ENCODE data around the gene DOHH. TPM values are rescaled to one million over a fixed set of nuclear protein-coding genes. Genes with fewer than 3 reads are reported as not detected.
A peak's percentile ranks its signal among the peaks of the same experiment; 100 is the strongest.

Gene DOHH
- total and polyA plus RNA-seq, 9 of the 15 experiments (the other 6 are each of a cell fraction or from before 2014, with no cell fraction given) = 0.14 to 47.2 (median 5.1) TPM

- TF ChIP-seq ZNF197 (CRISPR knock-in tag; IDR thresholded peaks at IDR 0.05; ENCODE audit: low read depth) = no peak
- no peak for TF ChIP-seq NUFIP1 (IDR thresholded peaks at IDR 0.05; ENCODE audit: partially characterized antibody)
These were observed 37.9 kb upstream of the DOHH start (continued) for GRCh38 chr19:3538258-3538929.

- POLR2A ChIA-PET = interaction anchor here (0.6 to 3.1 kb wide), 4 partner anchors 10 to 172 kb away, joined by 5 to 15 read pairs (median 7); partner anchors contain the start of gene MFSD12
- Histone ChIP-seq H3K9ac (ENCODE audit: insufficient read depth in 1 of 2, low read depth in 2 of 2, low read length in 2 of 2) (peak overlapping the region in 1 of 2 experiments; percentile 67; a peak in 2 of 4 replicates), H3K27me3 (ENCODE audit: control insufficient read depth in 2 of 2, insufficient read depth in 2 of 2, low read length in 2 of 2) (no peaks in the 10 kb centered on the region), H3K4me1 (replicated peaks in 1 of 2; ENCODE audit: control insufficient read depth in 2 of 2, insufficient read depth in 2 of 2, low read length in 2 of 2) (peaks cover 7 to 46% of the 10 kb centered on the region in 2 experiments; a peak in 3 of 5 replicates), H3K79me2 (ENCODE audit: control insufficient read depth, insufficient read depth, low read length) (no peaks in the 10 kb centered on the region), H3K4me3 (no peak overlapping the region), H4K20me1 (replicated peaks; ENCODE audit: control insufficient read depth, insufficient read depth, low read length) (0 out of 2 replicates have a peak, but pooled peaks cover 5% of the 10 kb centered on the region), H3K27ac (ENCODE audit: extremely low read depth, low read depth, low read length) (no peak overlapping the region), H2AFZ (ENCODE audit: low read depth, low read length) (no peak overlapping the region), H3K4me2 (ENCODE audit: insufficient read depth, low read length) (no peak overlapping the region), H3K36me3 (ENCODE audit: control insufficient read depth, insufficient read depth, low read length) (peaks cover 35% of the 10 kb centered on the region; the same call in 2 of the 3 replicates), H3K9me1 (ENCODE audit: control insufficient read depth, insufficient read depth, low read length) (no peaks in the 10 kb centered on the region), H3K9me3 (replicated peaks; ENCODE audit: control insufficient read depth, insufficient read depth, low read depth, low read length) (no peaks in the 10 kb centered on the region)
- ATAC-seq = peak; percentile 37
- 73% methylated on average over 14 of the region's 22 CpGs for WGBS (ENCODE audit: insufficient coverage, low coverage, missing lambda C conversion rate)
- no peak for FAIRE-seq
- intact Hi-C loops (cut with micrococcal nuclease) (no loop called here), in situ Hi-C loops (cut with MboI) (no loop called here)
- BruUV-seq (replicated peaks) = no TSS peak
- CTCF ChIA-PET (ENCODE audit: low intra/inter-chr PET ratio) = interaction anchor here (0.7 kb wide), 1 partner anchor 21 kb away, joined by 3 read pairs; no protein-coding TSS in a partner anchor
- peak in 3 of 4 experiments; percentile 41 to 58 (median 54) for DNase-seq (ENCODE audit: extremely low read depth in 1 of 4, low spot score in 3 of 4)
- TF ChIP-seq RBM22 (IDR thresholded peaks at IDR 0.05; ENCODE audit: low read depth, low read length, poor library complexity, severe bottlenecking) (peak; percentile 67), SUPT5H (IDR thresholded peaks at IDR 0.05) (peak; percentile 53; the same call in 1 of the 2 replicates), HMGN3 (IDR thresholded peaks at IDR 0.05; ENCODE audit: borderline replicate concordance, extremely low read depth, insufficient read length, low read depth, low read length) (peak; percentile 24), POLR2A (conservative IDR thresholded peaks at IDR 0.05) (peak; percentile 57), ARNT (IDR thresholded peaks at IDR 0.05) (no peak), CHD2 (IDR thresholded peaks at IDR 0.05; ENCODE audit: low read depth, low read length) (0 out of 2 replicates have a peak, but pooled peaks have one; percentile 15), POLR2AphosphoS5 (IDR thresholded peaks at IDR 0.05; ENCODE audit: control insufficient read depth, insufficient read depth, low read depth, low read length) (peak; percentile 11; the same call in 1 of the 2 replicates), BCOR (IDR thresholded peaks at IDR 0.05) (peak; percentile 57), SIRT6 (IDR thresholded peaks at IDR 0.05; ENCODE audit: low read depth, low read length) (peak; percentile 41), SMARCA5 (IDR thresholded peaks at IDR 0.05) (peak; percentile 48; the same call in 1 of the 2 replicates), NFIC (IDR thresholded peaks at IDR 0.05) (no peak), POLR2G (IDR thresholded peaks at IDR 0.05; ENCODE audit: low read depth, low read length) (peak; percentile 54)
- TF ChIP-seq, protein P1, sequence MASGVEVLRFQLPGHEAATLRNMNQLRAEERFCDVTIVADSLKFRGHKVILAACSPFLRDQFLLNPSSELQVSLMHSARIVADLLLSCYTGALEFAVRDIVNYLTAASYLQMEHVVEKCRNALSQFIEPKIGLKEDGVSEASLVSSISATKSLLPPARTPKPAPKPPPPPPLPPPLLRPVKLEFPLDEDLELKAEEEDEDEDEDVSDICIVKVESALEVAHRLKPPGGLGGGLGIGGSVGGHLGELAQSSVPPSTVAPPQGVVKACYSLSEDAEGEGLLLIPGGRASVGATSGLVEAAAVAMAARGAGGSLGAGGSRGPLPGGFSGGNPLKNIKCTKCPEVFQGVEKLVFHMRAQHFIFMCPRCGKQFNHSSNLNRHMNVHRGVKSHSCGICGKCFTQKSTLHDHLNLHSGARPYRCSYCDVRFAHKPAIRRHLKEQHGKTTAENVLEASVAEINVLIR (CRISPR knock-in tag; IDR thresholded peaks at IDR 0.05) = no peak
- TF ChIP-seq, protein P2, sequence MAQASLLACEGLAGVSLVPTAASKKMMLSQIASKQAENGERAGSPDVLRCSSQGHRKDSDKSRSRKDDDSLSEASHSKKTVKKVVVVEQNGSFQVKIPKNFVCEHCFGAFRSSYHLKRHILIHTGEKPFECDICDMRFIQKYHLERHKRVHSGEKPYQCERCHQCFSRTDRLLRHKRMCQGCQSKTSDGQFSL (CRISPR knock-in tag; IDR thresholded peaks at IDR 0.05) = 0 out of 2 replicates have a peak, but pooled peaks have one; percentile 43
- TF ChIP-seq, protein P2 (tag; IDR thresholded peaks at IDR 0.05) = no peak
These were observed 37.2 kb upstream of the DOHH start for GRCh38 chr19:3537438-3538240.
